Retinal pigment epithelial cell (primary cell): ENCODE data around the gene MRPS2.
"Not testable (repeated sequence)": the region's sequence is repeated elsewhere in the genome, so short reads cannot be mapped to it uniquely, and the experiment has no call there.

Experiments used
- DNase-seq: peaks from one replicate; pipeline ENCODE4 v3.0.0-alpha.2; 2010; ENCODE audit warnings: low read depth
- H3K4me3 ChIP-seq: 2 replicates; pipeline ENCODE4 v1.5.1; 2011; ENCODE audit warnings: mild to moderate bottlenecking, low read length, control low read depth, moderate library complexity
- TF ChIP-seq, protein P1 (sequence below): conservative IDR thresholded peaks from 2 replicates; pipeline ENCODE4 v1.5.1; 2011; ENCODE audit warnings: low read depth, low read length, control low read depth, inconsistent platforms

The MRPS2 gene

DNA sequence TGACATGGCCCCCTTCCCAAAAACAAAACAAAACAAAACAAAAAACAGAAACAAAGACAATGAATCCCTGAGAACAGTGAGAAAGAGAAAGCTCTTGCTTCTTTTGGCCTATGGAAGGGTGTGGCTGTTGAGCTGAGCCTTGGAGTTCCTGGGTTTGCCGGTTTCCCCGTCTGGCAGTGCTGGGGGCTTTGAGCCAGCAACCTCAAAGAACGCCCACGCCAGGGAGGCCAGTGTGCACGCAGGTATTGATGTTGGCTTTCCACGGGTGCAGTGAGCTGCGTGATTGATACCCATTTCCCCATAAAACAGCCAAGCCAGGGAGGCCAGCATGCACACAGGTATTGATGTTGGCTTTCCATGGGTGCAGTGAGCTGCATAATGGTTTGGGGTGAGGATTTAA, 12.4 kb downstream of the MRPS2 start:
- no peak overlapping the region for H3K4me3 ChIP-seq
- DNase-seq, result no peak
- TF ChIP-seq, protein P1, sequence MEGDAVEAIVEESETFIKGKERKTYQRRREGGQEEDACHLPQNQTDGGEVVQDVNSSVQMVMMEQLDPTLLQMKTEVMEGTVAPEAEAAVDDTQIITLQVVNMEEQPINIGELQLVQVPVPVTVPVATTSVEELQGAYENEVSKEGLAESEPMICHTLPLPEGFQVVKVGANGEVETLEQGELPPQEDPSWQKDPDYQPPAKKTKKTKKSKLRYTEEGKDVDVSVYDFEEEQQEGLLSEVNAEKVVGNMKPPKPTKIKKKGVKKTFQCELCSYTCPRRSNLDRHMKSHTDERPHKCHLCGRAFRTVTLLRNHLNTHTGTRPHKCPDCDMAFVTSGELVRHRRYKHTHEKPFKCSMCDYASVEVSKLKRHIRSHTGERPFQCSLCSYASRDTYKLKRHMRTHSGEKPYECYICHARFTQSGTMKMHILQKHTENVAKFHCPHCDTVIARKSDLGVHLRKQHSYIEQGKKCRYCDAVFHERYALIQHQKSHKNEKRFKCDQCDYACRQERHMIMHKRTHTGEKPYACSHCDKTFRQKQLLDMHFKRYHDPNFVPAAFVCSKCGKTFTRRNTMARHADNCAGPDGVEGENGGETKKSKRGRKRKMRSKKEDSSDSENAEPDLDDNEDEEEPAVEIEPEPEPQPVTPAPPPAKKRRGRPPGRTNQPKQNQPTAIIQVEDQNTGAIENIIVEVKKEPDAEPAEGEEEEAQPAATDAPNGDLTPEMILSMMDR, result no peak

DNA sequence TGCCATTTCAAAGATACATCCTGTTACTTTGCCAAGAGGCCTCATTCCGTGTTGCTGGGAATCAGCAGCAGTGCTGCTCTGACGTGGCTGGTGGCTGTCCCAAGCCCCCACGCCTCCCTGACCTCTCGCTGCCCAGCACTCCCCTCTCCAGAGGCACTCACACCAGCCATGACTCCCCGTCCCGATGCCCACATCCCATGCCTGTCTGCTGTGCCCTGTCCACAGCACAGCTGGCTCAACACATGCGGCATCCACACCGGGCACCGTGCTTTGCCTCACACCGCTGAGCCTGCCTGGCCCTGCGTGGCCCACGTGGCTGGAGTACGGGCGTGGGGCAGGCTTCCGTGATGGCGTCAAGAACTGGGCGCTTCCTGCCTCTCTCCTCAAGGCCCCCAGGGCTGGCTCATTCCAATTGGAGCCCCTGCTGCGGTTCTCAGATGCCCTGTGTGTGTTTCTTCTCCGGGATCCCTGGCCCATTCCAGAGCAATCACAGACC, 12.9 kb downstream of the MRPS2 start:
- DNase-seq, result no peak
- TF ChIP-seq, protein P1, result no peak
- no peak overlapping the region for H3K4me3 ChIP-seq

DNA sequence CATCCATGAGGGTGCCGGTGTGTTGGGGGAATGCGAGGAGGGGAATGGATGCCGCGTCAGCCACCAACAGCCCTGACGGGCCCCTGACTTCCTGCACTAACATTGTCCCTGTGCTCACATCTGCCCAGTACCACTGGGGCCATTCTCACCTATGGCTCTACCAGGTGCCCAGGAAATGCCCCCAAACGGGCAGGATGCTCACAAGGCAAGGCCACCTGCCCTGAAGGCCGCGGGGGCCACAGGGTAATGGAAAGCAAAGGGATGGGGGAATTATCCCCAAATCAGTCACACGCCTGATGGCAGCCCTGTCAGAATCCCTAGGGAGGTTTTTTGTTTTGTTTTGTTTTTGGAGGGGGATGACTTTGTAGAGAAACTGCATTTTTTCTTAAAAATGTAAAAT, 13.4 kb downstream of the MRPS2 start:
- DNase-seq, H3K4me3 ChIP-seq: not testable (repeated sequence)

DNA sequence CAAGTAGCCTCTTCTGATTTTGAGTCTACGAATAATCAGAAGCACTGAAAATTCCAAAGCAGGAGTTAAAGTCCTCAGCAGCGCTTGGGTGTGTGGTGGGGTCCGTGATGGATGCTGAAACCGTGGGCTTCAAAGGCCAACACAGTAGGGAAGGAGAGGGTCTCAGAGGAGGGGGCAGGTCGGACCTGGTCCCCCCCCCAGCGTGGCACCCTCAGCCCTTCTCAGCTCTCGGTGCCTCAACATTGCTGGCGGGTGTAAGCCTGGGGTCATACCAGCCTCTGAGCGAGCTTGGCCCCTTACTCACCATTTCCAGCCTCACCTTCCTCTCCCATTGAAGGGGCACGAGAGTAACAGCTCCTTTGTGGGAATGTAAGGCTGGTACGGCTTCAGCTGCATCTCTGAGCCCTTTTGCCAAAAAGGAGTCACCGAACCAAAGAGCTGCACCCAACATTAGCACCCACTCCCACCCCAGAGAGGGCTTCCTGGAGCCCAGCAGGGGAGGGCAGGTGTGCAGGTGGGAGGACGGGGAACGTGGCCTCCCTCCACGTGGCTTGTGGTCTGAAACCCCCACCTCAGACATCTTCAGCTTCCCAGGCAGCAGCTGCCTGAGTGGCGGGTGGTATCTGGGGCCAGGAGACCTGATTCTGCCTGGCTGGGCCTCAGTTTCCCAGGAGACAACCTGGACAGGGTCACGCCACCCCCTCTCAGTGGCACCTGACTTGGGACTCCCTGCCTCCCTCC, 14.0 kb downstream of the MRPS2 start:
- H3K4me3 ChIP-seq, result no peak overlapping the region
- DNase-seq, result no peak
- TF ChIP-seq, protein P1, result no peak

DNA sequence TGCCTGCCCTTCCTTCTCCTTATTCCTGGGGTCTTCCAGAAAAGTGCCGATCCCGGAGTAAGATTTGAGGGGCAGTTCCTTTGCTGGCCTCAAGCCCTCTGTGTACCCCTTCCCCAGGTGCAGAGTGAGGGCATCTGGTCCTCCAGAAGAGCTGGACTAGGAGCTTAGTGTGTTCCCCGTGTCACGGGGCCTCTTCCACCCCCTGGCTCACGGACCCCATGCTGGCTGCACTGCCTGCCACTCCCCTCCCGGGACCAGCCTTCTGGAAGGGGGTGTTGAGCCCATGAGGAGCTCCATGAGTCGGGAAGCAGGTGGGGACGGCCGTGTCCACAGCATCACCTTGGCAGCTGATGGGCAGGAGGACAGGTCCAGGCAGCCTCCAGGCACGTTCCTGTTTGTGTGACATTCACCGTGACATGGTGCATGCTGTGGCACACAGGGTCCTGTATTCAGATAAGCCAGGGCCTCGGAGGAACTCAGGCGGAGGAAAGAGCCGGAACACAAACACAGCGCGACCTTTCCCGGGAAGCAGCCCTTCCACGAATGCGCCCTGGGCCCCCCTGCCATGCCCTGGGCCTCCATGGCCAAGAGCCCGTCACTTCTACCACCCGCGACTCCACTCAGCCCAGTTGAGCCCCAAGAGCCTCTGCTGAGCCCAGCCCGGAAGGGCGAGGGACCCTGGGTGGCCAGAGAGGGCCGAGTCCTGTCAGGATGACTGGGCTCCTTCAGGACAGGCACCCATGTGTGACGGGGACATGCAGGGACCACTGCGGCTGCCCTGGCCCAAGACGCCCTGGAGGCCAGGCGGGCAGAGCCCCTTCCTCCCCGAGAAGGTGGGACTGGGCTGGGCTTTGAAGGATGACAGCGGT, 14.8 kb downstream of the MRPS2 start:
- DNase-seq, result no peak
- TF ChIP-seq, protein P1, result no peak
- no peak overlapping the region for H3K4me3 ChIP-seq

DNA sequence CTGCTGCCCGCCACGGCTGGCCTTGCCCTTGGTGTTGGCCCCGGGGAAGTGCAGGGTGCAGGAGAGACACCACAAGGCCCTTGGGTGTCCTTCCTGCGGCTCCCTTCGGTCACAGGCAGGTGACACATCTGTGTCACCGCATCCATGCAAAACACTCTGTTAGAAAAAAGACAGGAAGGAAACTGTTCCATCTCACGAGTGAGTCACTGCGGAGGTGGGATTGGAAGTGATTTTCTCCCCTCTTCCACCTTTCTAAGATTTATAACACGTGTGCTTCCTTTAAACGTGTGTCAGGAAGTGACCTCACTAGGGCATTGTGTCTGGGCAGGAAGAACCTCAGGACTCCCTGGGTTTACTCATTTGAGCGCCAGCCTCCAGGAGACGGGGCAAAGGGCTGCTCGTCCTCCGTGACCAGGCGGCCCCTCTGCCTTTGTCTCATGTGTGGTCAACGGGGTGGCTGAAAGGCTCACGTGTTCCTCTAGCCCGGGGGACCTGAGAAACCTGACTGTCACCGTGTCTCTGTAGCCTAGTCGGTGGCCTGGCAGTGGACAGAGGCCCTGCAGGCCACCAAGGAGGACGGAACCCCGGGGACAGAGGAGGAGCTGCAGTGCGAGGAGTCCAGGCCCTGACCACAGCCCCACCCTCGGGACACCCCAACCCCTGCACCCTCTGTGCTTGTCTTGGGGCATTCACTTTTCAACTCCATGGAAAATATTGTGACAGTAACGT, 15.8 kb downstream of the MRPS2 start:
- DNase-seq, result no peak
- TF ChIP-seq, protein P1, result no peak
- no peak overlapping the region for H3K4me3 ChIP-seq

DNA sequence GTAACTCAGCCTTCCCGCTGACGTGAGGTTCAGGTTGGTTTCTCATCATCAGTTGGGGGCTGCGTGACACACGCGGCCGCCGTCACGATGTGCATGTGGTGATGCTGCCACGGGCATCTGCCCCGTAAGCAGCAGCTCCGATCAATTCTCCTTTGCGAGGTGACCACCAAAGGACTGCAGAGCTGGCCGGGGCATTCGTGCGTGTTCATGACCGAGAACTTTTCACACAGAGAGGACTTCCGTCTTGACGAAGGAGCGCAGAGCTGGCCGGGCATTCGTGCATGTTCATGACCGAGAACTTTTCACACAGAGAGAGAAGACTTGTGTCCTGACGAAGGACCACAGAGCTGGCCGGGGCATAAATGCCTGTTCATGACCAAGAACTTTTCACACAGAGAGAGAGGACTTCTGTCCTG, 16.9 kb downstream of the MRPS2 start:
- DNase-seq, result no peak
- TF ChIP-seq, protein P1, result no peak
- no peak overlapping the region for H3K4me3 ChIP-seq
